Measurements from ENCODE around the gene CDKAL1. TPM values are rescaled to one million over a fixed set of nuclear protein-coding genes. Genes with fewer than 3 reads are reported as not detected.

CDKAL1 gene
- total and polyA plus RNA-seq, 2 of the 8 experiments (the other 6 are each of a cell fraction or from before 2014, with no cell fraction given): 8.4 to 24.6 TPM

DNA sequence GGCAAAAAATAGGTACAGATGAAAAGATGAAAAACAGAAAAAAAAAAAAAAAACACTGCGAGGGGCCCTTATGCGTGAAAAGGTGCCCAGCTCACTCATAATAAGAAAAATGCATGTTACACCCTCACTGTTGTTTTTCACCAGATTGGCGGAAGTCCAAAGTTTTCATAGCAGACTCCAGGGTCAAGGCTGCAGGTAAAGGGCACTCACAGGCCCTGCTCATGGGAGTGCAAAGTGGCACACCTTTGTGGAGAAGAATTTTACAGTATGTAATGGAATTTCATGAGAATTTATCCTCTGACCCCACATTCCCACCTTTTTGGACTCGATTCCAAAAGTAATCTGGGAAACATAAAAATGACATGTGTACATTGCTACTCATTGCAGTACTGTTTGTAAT, 108.2 kb downstream of the CDKAL1 start:
- Histone ChIP-seq H2BK120ac (replicated peaks; ENCODE audit: low read depth, low read length) (no peak overlapping the region), H3K23ac (ENCODE audit: insufficient read length) (no peak overlapping the region), H3K27me3 (replicated peaks in 1 of 4; ENCODE audit: control insufficient read depth in 3 of 4, extremely low read depth in 1 of 4, insufficient read depth in 3 of 4, low read length in 3 of 4) (no peaks in the 10 kb centered on the region), H2BK5ac (ENCODE audit: low read depth, low read length) (no peak overlapping the region), H3K56ac (replicated peaks; ENCODE audit: insufficient read length, low read depth, low read length) (no peak overlapping the region), H3K4me1 (replicated peaks in 1 of 4; ENCODE audit: control insufficient read depth in 3 of 4, insufficient read depth in 4 of 4, low read length in 3 of 4) (peaks cover 0 to 6% (median 2%) of the 10 kb centered on the region in 4 experiments; a peak in 2 of 7 replicates), H3K79me1 (ENCODE audit: low read depth, low read length) (no peaks in the 10 kb centered on the region), H3K79me2 (ENCODE audit: control insufficient read depth in 1 of 2, insufficient read depth in 2 of 2, low read length in 2 of 2) (peaks cover 0 to 2% of the 10 kb centered on the region in 2 experiments; a peak in 1 of 4 replicates), H3K9me3 (ENCODE audit: insufficient read depth in 2 of 2, low read depth in 1 of 2, low read length in 1 of 2) (no peaks in the 10 kb centered on the region), H2AFZ (ENCODE audit: low read length) (no peak overlapping the region), H2BK12ac (ENCODE audit: low read depth, low read length) (no peak overlapping the region), H3K36me3 (ENCODE audit: control insufficient read depth in 2 of 4, insufficient read depth in 4 of 4, low read length in 3 of 4) (no peaks in the 10 kb centered on the region), H3K4me3 (ENCODE audit: extremely low read depth in 1 of 4, insufficient read depth in 2 of 4, low read depth in 3 of 4, low read length in 4 of 4) (no peak overlapping the region), H4K5ac (ENCODE audit: insufficient read length, low read depth, low read length) (no peak overlapping the region), H3K18ac (ENCODE audit: extremely low read depth, low read length) (no peak overlapping the region), H4K20me1 (replicated peaks in 1 of 2; ENCODE audit: control insufficient read depth in 1 of 2, insufficient read depth in 2 of 2, low read length in 2 of 2) (no peaks in the 10 kb centered on the region), H2BK20ac (ENCODE audit: low read length) (no peak overlapping the region), H3K27ac (ENCODE audit: low read depth, low read length) (no peak overlapping the region), H4K8ac (ENCODE audit: extremely low read depth, insufficient read depth, low read length) (no peak overlapping the region), H3K9ac (replicated peaks in 1 of 4; ENCODE audit: extremely low read depth in 1 of 4, low read depth in 3 of 4, low read length in 3 of 4) (no peak overlapping the region), H4K91ac (replicated peaks; ENCODE audit: insufficient read length, low read length) (no peak overlapping the region), H2AK5ac (ENCODE audit: low read depth, low read length) (no peak overlapping the region), H3K14ac (ENCODE audit: insufficient read length) (no peak overlapping the region), H3K4ac (replicated peaks; ENCODE audit: insufficient read length, low read depth, low read length) (no peak overlapping the region), H3K23me2 (ENCODE audit: low read depth, low read length) (no peaks in the 10 kb centered on the region), H3K4me2 (ENCODE audit: insufficient read depth in 1 of 2, low read depth in 2 of 2, low read length in 2 of 2) (no peak overlapping the region), H2BK15ac (ENCODE audit: low read length) (no peak overlapping the region)
- DNase-seq (ENCODE audit: low read depth in 1 of 2, low spot score in 2 of 2): no peak
- WGBS, 2 experiments (ENCODE audit: extremely low coverage in 1 of 2, insufficient coverage in 1 of 2, insufficient read length in 1 of 2, insufficient replicate concordance in 2 of 2, low coverage in 1 of 2, low lambda C conversion rate in 2 of 2, missing lambda C conversion rate in 1 of 2): 96% methylated on average over 4 of the region's 4 CpGs; no CpG with 5 or more reads in 1 of the 2 experiments
- ChIA-PET CTCF (ENCODE audit: partially characterized antibody) (no interaction called here), POLR2A (ENCODE audit: partially characterized antibody) (no interaction called here)
- FAIRE-seq: no peak
- TF ChIP-seq POU5F1 (IDR thresholded peaks at IDR 0.05; ENCODE audit: low read depth, low read length): no peak
- no peak for TF ChIP-seq SUZ12 (IDR thresholded peaks at IDR 0.05; ENCODE audit: low read length)
- TF ChIP-seq PHF8 (conservative IDR thresholded peaks at IDR 0.05; ENCODE audit: low read depth, low read length): no peak
- no peak for TF ChIP-seq CBX8 (IDR thresholded peaks at IDR 0.05; ENCODE audit: borderline replicate concordance, low read depth, low read length)
- TF ChIP-seq, protein P1, sequence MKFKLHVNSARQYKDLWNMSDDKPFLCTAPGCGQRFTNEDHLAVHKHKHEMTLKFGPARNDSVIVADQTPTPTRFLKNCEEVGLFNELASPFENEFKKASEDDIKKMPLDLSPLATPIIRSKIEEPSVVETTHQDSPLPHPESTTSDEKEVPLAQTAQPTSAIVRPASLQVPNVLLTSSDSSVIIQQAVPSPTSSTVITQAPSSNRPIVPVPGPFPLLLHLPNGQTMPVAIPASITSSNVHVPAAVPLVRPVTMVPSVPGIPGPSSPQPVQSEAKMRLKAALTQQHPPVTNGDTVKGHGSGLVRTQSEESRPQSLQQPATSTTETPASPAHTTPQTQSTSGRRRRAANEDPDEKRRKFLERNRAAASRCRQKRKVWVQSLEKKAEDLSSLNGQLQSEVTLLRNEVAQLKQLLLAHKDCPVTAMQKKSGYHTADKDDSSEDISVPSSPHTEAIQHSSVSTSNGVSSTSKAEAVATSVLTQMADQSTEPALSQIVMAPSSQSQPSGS (IDR thresholded peaks at IDR 0.05; ENCODE audit: low read length): no peak
- TF ChIP-seq NANOG (IDR thresholded peaks at IDR 0.05; ENCODE audit: insufficient read depth, low read depth, low read length, poor library complexity, severe bottlenecking): no peak
- no peak for TF ChIP-seq NRF1 (IDR thresholded peaks at IDR 0.05; ENCODE audit: low read depth, low read length)
- TF ChIP-seq CHD2 (IDR thresholded peaks at IDR 0.05; ENCODE audit: low read length): no peak
- no peak for TF ChIP-seq JUND (IDR thresholded peaks at IDR 0.05; ENCODE audit: low read length)
- TF ChIP-seq TAF1 (IDR thresholded peaks at IDR 0.05; ENCODE audit: low read depth, low read length): no peak
- no peak for TF ChIP-seq CTBP2 (IDR thresholded peaks at IDR 0.05; ENCODE audit: borderline replicate concordance, insufficient read depth, insufficient read length, low read length)

Data from H1 (cell line).